ENCODE data around the gene SCAMP3. TPM values are rescaled to one million over a fixed set of nuclear protein-coding genes. Genes with fewer than 3 reads are reported as not detected.

The SCAMP3 gene
- total and polyA plus RNA-seq, 2 of the 4 experiments (the other 2 are of a cell fraction): 30.5 to 118 TPM

DNA sequence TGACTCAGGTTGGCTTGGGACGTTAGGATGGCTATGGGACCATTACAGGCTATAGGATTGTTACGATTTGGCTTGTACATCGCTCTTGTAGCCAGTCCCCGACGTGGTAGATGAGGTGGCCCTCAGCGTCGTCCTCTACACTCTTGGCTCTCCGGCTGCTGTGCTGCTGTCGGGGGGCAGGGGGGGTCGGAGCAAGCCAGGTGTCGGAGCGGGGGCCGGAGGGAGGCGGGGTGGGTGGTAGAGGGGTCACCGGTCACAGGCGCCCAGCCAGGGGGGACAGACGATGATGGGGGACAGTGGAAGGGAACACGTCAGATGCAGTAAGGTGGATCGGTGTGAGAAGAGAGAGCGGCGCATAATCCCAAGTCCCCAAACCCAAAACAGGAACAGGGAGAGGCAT is 6.5 kb upstream of the SCAMP3 start:
- Histone ChIP-seq H3K56ac (ENCODE audit: extremely low read depth, insufficient read depth, low read length) (no peak overlapping the region), H4K91ac (ENCODE audit: insufficient read depth, low read depth, low read length) (no peak overlapping the region), H3K27ac (ENCODE audit: insufficient read depth, low read length) (no peak overlapping the region), H4K8ac (ENCODE audit: low read depth in 2 of 2, low read length in 2 of 2) (no peak overlapping the region), H3K4ac (ENCODE audit: low read depth, low read length) (no peak overlapping the region), H3K79me1 (ENCODE audit: low read depth in 1 of 2, low read length in 2 of 2) (peaks cover 28 to 54% of the 10 kb centered on the region in 2 experiments), H3K4me1 (ENCODE audit: control insufficient read depth, insufficient read depth, low read length) (no peaks in the 10 kb centered on the region), H4K20me1 (ENCODE audit: insufficient read depth, low read length) (peaks cover 14% of the 10 kb centered on the region; the same call in 1 of the 2 replicates), H2AK5ac (ENCODE audit: low read depth, low read length) (no peak overlapping the region), H3K9me1 (ENCODE audit: insufficient read depth, low read length) (peaks cover 8% of the 10 kb centered on the region), H2BK20ac (ENCODE audit: low read depth, low read length) (no peak overlapping the region), H2BK120ac (ENCODE audit: low read depth, low read length) (no peak overlapping the region), H3K4me3 (ENCODE audit: insufficient read depth, low read depth, low read length) (no peak overlapping the region), H3K36me3 (ENCODE audit: control insufficient read depth, insufficient read depth, low read length) (peaks cover 51% of the 10 kb centered on the region), H4K5ac (ENCODE audit: low read depth, low read length) (no peak overlapping the region), H3K18ac (ENCODE audit: low read depth, low read length) (no peak overlapping the region), H2AK9ac (replicated peaks; ENCODE audit: low read depth, low read length, poor library complexity) (no peak overlapping the region), H3K4me2 (ENCODE audit: low read depth, low read length) (no peak overlapping the region), H2AFZ (replicated peaks; ENCODE audit: low read length, poor library complexity) (no peak overlapping the region), H2BK15ac (ENCODE audit: low read depth, low read length) (no peak overlapping the region), H3K23ac (ENCODE audit: low read depth, low read length) (no peak overlapping the region), H3K9ac (ENCODE audit: low read depth, low read length) (no peak overlapping the region), H2BK5ac (ENCODE audit: low read depth, low read length, poor library complexity, severe bottlenecking) (no peak overlapping the region), H3K14ac (replicated peaks; ENCODE audit: low read depth, low read length) (no peak overlapping the region), H3K9me3 (ENCODE audit: control insufficient read depth, insufficient read depth, low read length) (no peaks in the 10 kb centered on the region), H3K27me3 (ENCODE audit: control insufficient read depth, insufficient read depth, low read length) (no peaks in the 10 kb centered on the region)
- BruUV-seq (replicated peaks): no TSS peak
- in situ Hi-C loops (cut with MboI; ENCODE audit: low sequenced_read_pairs): no loop called here
- CTCF ChIA-PET: no interaction called here
- 100% methylated on average over 2 of the region's 21 CpGs; no CpG with 5 or more reads in 1 of the 2 experiments for WGBS, 2 experiments (ENCODE audit: extremely low coverage in 2 of 2, insufficient read length in 1 of 2)
- POLR2A ChIA-PET (ENCODE audit: unreplicated experiment): no interaction called here
- DNase-seq: no peak
- intact Hi-C loops (cut with micrococcal nuclease): no loop called here
- ATAC-seq (ENCODE audit: low read depth): no peak
- dilution Hi-C loops (cut with HindIII; ENCODE audit: low sequenced_read_pairs, unreplicated experiment): no loop called here
- TF ChIP-seq POLR2A (IDR thresholded peaks at IDR 0.05; ENCODE audit: low read depth, low read length): no peak
- TF ChIP-seq MXI1 (IDR thresholded peaks at IDR 0.05; ENCODE audit: borderline replicate concordance, low read depth, low read length): no peak
- TF ChIP-seq, protein P1, sequence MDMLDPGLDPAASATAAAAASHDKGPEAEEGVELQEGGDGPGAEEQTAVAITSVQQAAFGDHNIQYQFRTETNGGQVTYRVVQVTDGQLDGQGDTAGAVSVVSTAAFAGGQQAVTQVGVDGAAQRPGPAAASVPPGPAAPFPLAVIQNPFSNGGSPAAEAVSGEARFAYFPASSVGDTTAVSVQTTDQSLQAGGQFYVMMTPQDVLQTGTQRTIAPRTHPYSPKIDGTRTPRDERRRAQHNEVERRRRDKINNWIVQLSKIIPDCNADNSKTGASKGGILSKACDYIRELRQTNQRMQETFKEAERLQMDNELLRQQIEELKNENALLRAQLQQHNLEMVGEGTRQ (IDR thresholded peaks at IDR 0.05; ENCODE audit: low read depth, low read length): no peak
- no peak for TF ChIP-seq FOS (IDR thresholded peaks at IDR 0.05; ENCODE audit: low read depth, low read length)
- no peak for TF ChIP-seq CHD1 (IDR thresholded peaks at IDR 0.05; ENCODE audit: low read depth, low read length)
- TF ChIP-seq NFE2L2 (IDR thresholded peaks at IDR 0.05; ENCODE audit: low read depth, low read length): no peak
- TF ChIP-seq, protein P2, sequence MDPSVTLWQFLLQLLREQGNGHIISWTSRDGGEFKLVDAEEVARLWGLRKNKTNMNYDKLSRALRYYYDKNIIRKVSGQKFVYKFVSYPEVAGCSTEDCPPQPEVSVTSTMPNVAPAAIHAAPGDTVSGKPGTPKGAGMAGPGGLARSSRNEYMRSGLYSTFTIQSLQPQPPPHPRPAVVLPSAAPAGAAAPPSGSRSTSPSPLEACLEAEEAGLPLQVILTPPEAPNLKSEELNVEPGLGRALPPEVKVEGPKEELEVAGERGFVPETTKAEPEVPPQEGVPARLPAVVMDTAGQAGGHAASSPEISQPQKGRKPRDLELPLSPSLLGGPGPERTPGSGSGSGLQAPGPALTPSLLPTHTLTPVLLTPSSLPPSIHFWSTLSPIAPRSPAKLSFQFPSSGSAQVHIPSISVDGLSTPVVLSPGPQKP (IDR thresholded peaks at IDR 0.05; ENCODE audit: borderline replicate concordance, low read depth, low read length): no peak
